Heart right ventricle (tissue), 16 donors: ENCODE measurements around the gene PRKCE. TPM values are rescaled to one million over a fixed set of nuclear protein-coding genes. Genes with fewer than 3 reads are reported as not detected.

Source experiments
- ATAC-seq, 8 donors: fragments of 200-7000 bp; cut with Tn5 transposase; one replicate each; pipeline ENCODE4 v1.9.1; 2020; ENCODE audit warnings: mild to moderate bottlenecking in 8 of 8, moderate library complexity in 8 of 8, moderate number of reproducible peaks in 1 of 8
- DNase-seq, 2 donors: peaks; one replicate each; pipeline ENCODE4 v3.0.0-alpha.2; 2020
- H3K27ac ChIP-seq, 10 donors: fragments of 200-600 bp; sonication (generic) in 2 of 10; one replicate each; pipeline versions ENCODE4 v1.5.0 to v1.8.0; 2020 to 2022; ENCODE audit warnings: mild to moderate bottlenecking in 3 of 10
- H3K27me3 ChIP-seq, 7 donors: fragments of 200-600 bp; one replicate each; pipeline ENCODE4 v1.8.0; 2021 to 2022; ENCODE audit warnings: mild to moderate bottlenecking in 2 of 7
- H3K36me3 ChIP-seq, 9 donors: fragments of 200-600 bp; sonication (generic) in 1 of 9; one replicate each; pipeline versions ENCODE4 v1.5.0 to v1.8.0; 2020 to 2022; ENCODE audit warnings: mild to moderate bottlenecking in 2 of 9
- H3K4me1 ChIP-seq, 9 donors: fragments of 200-600 bp; sonication (generic) in 1 of 9; one replicate each; pipeline versions ENCODE4 v1.5.0 to v1.8.0; 2020 to 2022; ENCODE audit warnings: mild to moderate bottlenecking in 4 of 9
- H3K4me3 ChIP-seq, 10 donors: fragments of 200-600 bp; sonication (generic) in 2 of 10; one replicate each; pipeline versions ENCODE4 v1.5.0 to v1.8.0; 2020 to 2022; ENCODE audit warnings: mild to moderate bottlenecking in 7 of 10, moderate library complexity in 2 of 10
- H3K9me3 ChIP-seq, 11 donors: fragments of 200-600 bp in 10 of 11; sonication (generic) in 2 of 11; one replicate each; pipeline versions ENCODE4 v1.5.0 to v1.8.0; 2013 to 2022; ENCODE audit warnings: mild to moderate bottlenecking in 2 of 11, control low read depth in 1 of 11, moderate library complexity in 1 of 11
- WGBS, 2 donors: extraction: QIAGEN DNeasy Blood & Tissue Kit; methylation state at CpG; one replicate each; pipeline ENCODE4 v1.1.7; 2013; ENCODE audit warnings: inconsistent platforms in 1 of 2; 5-methylcytosine and 5-hydroxymethylcytosine counted together
- intact Hi-C, 10 donors: fragments of 100-400 bp; cut with DNase I; formaldehyde crosslinking; loops; one replicate each; pipeline versions ENCODE4 v1.11.1 to v1.14.2; 2022
- polyA plus RNA-seq, 2 donors: library from polyadenylated mRNA; stranded (reverse); fragments of 200-250 nt; gene quantifications; one replicate each; pipeline ENCODE4 v1.2.3, GENCODE V29; 2013
- total RNA-seq, 10 donors: library from RNA; stranded (reverse); fragmentation: NEBNext Ultra II Directional in 3 of 10; extraction: Animal tissue kit (Norgen Biotek cat#: 25700) in 3 of 10; gene quantifications; one replicate each; pipeline versions ENCODE4 v1.2.1 to v1.2.4, GENCODE V29; 2021 to 2023
- TF ChIP-seq, protein P1 (sequence below), 9 donors: fragments of 200-600 bp; sonication (generic) in 2 of 9; IDR thresholded peaks; one replicate each; pipeline versions ENCODE4 v1.5.0 to v1.8.0; 2021 to 2022; ENCODE audit warnings: antibody characterized with exemption in 9 of 9, mild to moderate bottlenecking in 5 of 9, moderate library complexity in 1 of 9
- donor health status: Arrhythmogenic right ventricular cardiomyopathy.
- donor health status: ischemic (EF 13 %, LVEDD 7.1; RV severe dilation, severe dysfunction).
- donor health status: healthy with polysubstance abuse.
- donor health status: DM: no; HTN: yes; CAD: no.
- donor health status: DM: no; HTN: no; CAD: no.
- donor health status: ischemic (EF 25% LVEDD 6.9; RV normal size, moderate dysfunction).
- donor health status: ischemic (EF 25% LVEDD 5.7; RV mildly dilated, moderate dysfunction).
- donor health status: healthy.
- donor health status: DM: yes; HTN: yes; CAD: no.
- donor health status: Ischemic cardiomyopathy.
- donor health status: ischemic (EF 35%, LVEDD 5.7; RV mildly dilated, moderate dysfunction).
- donor health status: nonischemic (EF 11% LVEDD 7.7; RV severe dilation, severe dysfunction).
- donor health status: DM: yes; HTN: yes; CAD: no.
- donor health status: PGD.
- donor health status: ischemic (EF 29% LVEDD 5.4; RV normal size, mild dysfunction).
- donor health status: nonischemic (EF 23%, LVEDD 6.1; RV moderate dilation, normal function).

The PRKCE gene
- total and polyA plus RNA-seq, 12 donors, result 3.7 to 22.7 (median 16.7) TPM

DNA sequence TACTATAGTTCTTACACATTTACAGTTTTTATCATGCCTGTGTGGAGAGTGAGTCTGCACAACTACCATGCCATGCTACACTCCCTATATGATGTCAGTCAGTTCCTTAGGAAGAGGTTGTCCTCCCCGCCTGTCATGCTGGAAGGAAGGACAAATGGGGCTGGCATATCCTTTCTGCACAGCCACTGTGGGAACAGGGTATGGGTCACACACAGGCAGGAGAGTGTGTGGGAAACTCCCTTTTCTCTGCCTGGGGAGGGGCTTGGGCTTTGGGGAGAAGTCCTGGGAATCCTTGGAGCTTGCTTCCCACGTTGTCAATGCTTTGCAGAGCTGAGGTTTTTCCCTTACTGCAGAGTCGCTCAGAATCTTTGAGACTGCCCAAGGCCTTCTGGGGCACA, 232.1 kb downstream of the PRKCE start:
- peaks cover 0 to 9% (median 0%) of the 10 kb centered on the region in 11 donors for H3K9me3 ChIP-seq
- no peak for DNase-seq
- WGBS, 2 donors, result 75 to 76% methylated on average over 3 of the region's 3 CpGs
- ATAC-seq, result peak in 2 of 8 donors; percentile 5 to 20
- TF ChIP-seq, protein P1, sequence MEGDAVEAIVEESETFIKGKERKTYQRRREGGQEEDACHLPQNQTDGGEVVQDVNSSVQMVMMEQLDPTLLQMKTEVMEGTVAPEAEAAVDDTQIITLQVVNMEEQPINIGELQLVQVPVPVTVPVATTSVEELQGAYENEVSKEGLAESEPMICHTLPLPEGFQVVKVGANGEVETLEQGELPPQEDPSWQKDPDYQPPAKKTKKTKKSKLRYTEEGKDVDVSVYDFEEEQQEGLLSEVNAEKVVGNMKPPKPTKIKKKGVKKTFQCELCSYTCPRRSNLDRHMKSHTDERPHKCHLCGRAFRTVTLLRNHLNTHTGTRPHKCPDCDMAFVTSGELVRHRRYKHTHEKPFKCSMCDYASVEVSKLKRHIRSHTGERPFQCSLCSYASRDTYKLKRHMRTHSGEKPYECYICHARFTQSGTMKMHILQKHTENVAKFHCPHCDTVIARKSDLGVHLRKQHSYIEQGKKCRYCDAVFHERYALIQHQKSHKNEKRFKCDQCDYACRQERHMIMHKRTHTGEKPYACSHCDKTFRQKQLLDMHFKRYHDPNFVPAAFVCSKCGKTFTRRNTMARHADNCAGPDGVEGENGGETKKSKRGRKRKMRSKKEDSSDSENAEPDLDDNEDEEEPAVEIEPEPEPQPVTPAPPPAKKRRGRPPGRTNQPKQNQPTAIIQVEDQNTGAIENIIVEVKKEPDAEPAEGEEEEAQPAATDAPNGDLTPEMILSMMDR (IDR thresholded peaks at IDR 0.05), result no peak
- peaks cover 24 to 73% (median 60%) of the 10 kb centered on the region in 9 donors for H3K4me1 ChIP-seq
- no peak overlapping the region for H3K27ac ChIP-seq
- H3K4me3 ChIP-seq, result no peak overlapping the region
- no peaks in the 10 kb centered on the region for H3K36me3 ChIP-seq
- intact Hi-C loops, result loop anchor here in 4 of 10 donors (5.0 to 10.0 kb wide), 3 partner anchors 39 to 59 kb away; no protein-coding TSS in a partner anchor
- no peaks in the 10 kb centered on the region for H3K27me3 ChIP-seq

DNA sequence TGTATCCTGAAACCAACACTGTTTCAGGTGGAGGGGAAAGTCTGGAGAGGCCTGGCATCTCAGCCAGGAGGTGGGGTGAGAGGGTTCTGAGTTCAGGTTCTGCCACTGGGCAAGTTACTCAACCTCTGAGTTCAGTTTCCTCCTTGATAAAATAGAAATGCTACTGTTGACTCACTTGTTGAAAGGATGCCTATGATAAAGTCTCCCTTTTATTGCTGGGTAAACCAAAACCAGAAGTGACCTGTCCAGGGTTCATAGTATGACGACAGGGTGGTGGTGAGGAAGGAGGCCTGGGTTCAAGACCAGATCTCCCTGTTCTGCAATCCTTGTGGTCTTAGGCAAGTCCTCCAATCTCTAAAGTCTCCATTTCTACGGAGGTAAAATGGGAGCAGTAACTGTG, 232.7 kb downstream of the PRKCE start:
- ATAC-seq (no peak), DNase-seq (no peak)
- WGBS, 2 donors, result 64 to 95% methylated on average over 2 of the region's 2 CpGs
- TF ChIP-seq, protein P1 (IDR thresholded peaks at IDR 0.05), result no peak
- peak overlapping the region in 1 of 10 donors; percentile 5 for H3K27ac ChIP-seq
- H3K27me3 ChIP-seq, result no peaks in the 10 kb centered on the region
- intact Hi-C loops, result loop anchor here in 4 of 10 donors (2.0 to 10.0 kb wide), 4 partner anchors 38 to 59 kb away; no protein-coding TSS in a partner anchor
- no peaks in the 10 kb centered on the region for H3K36me3 ChIP-seq
- H3K9me3 ChIP-seq, result peaks cover 0 to 4% (median 0%) of the 10 kb centered on the region in 11 donors
- H3K4me3 ChIP-seq, result no peak overlapping the region
- peaks cover 24 to 78% (median 65%) of the 10 kb centered on the region in 9 donors for H3K4me1 ChIP-seq

DNA sequence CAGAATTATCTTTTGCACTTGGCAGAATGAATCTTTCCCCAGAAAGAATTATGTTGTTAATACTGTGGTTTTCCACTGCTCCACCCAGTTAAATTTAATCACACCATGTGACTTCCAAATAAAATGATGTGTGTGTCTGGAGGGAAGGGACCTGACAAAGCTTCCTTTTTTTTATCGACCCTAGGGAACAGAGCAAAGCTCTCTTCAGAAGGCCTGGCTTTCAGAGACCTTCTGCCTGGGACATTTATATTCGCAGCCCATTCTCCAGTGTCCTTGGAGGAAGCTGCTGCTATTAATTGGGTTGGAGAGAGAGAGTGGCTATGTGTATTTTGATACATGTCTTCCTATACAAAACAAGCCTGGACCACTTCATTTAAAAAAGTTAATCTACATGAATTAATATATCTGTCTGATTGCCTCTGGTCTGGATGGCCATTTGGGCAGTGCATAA, 233.7 kb downstream of the PRKCE start:
- H3K4me1 ChIP-seq, result peaks cover 24 to 87% (median 76%) of the 10 kb centered on the region in 9 donors
- no peaks in the 10 kb centered on the region for H3K27me3 ChIP-seq
- H3K36me3 ChIP-seq, result no peaks in the 10 kb centered on the region
- DNase-seq (no peak), ATAC-seq (peak in 7 of 8 donors; percentile 30 to 69 (median 58))
- peak overlapping the region; percentile 5 to 77 (median 49) for H3K27ac ChIP-seq
- TF ChIP-seq, protein P1 (IDR thresholded peaks at IDR 0.05), result no peak
- no peak overlapping the region for H3K4me3 ChIP-seq
- WGBS, 2 donors, result 15 to 17% methylated on average over 2 of the region's 2 CpGs
- intact Hi-C loops, result loop anchor here in 2 of 10 donors (2.0 to 10.0 kb wide), 3 partner anchors 37 to 60 kb away; no protein-coding TSS in a partner anchor
- H3K9me3 ChIP-seq, result no peaks in the 10 kb centered on the region

DNA sequence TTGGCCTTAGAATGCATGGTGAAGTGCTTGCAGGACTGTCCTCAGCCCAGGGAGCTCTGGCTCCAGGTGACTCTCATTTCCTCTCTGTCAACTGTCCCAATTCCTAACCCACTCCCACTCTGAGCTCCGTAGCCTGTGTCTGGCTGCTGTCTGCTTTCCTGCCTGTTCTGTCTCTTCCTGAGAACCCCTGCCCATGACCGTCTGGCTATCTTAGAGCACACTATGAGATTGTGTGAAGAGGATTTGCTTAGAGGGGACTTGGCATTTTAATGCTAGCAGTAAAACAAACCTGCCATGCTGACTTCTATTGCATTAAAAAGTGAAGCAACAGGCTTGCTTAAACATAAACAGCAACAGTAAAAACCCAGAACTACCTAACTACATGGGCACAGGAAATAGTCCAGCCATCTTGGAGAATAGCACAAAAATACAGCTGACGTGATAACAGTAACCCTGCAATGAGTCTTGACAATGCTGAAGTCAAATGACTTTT, 234.7 kb downstream of the PRKCE start:
- peak overlapping the region in 8 of 10 donors; percentile 5 to 77 (median 54) for H3K27ac ChIP-seq
- H3K4me1 ChIP-seq, result peaks cover 24 to 89% (median 78%) of the 10 kb centered on the region in 9 donors
- H3K27me3 ChIP-seq, result no peaks in the 10 kb centered on the region
- TF ChIP-seq, protein P1 (IDR thresholded peaks at IDR 0.05), result no peak
- H3K9me3 ChIP-seq, result no peaks in the 10 kb centered on the region
- intact Hi-C loops, result loop anchor here in 2 of 10 donors (5.0 to 10.0 kb wide), 2 partner anchors 36 to 61 kb away; no protein-coding TSS in a partner anchor
- 28% methylated on average over 3 of the region's 3 CpGs for WGBS, 2 donors
- DNase-seq, result no peak
- H3K4me3 ChIP-seq, result no peak overlapping the region
- no peaks in the 10 kb centered on the region for H3K36me3 ChIP-seq
- ATAC-seq, result peak in 1 of 8 donors; percentile 20
